SU-DHL-6 (cell line): Measurements from ENCODE around the gene C3orf22.

Experiments
- H2AFZ ChIP-seq: fragments of 200-600 bp; sonication (generic); 2 replicates; pipeline ENCODE4 v1.6.1; 2014; ENCODE audit warnings: low read depth, mild to moderate bottlenecking, moderate library complexity, mixed read lengths, antibody characterized with exemption, low read length; ENCODE audit not compliant: severe bottlenecking
- H3F3A ChIP-seq: fragments of 200-600 bp; shearing (Covaris generic); 2 replicates; pipeline ENCODE4 v1.6.0; 2016; ENCODE audit warnings: antibody characterized with exemption, mild to moderate bottlenecking; ENCODE audit not compliant: insufficient read depth
- H3K27ac ChIP-seq: fragments of 200-600 bp; sonication (generic); 2 replicates; pipeline ENCODE4 v1.5.1; 2016; ENCODE audit warnings: low read depth, mild to moderate bottlenecking, low read length, moderate library complexity, mixed read lengths
- H3K27me3 ChIP-seq: fragments of 200-600 bp; sonication (generic), shearing (Covaris generic); 2 replicates; pipeline ENCODE4 v1.6.0; 2014; ENCODE audit warnings: mild to moderate bottlenecking, low read length
- H3K36me3 ChIP-seq: fragments of 200-600 bp; sonication (generic); 2 replicates; pipeline ENCODE4 v1.6.1; 2014; ENCODE audit warnings: mild to moderate bottlenecking, low read length, mixed read lengths
- H3K4me2 ChIP-seq: fragments of 300-600, 200-600 bp; shearing (Covaris generic), sonication (generic); 2 replicates; pipeline ENCODE4 v1.6.0; 2014; ENCODE audit warnings: low read length, low read depth, mild to moderate bottlenecking; ENCODE audit not compliant: poor library complexity, severe bottlenecking
- H3K4me3 ChIP-seq: fragments of 200-600 bp; sonication (generic); 2 replicates; pipeline ENCODE4 v1.5.1; 2014; ENCODE audit warnings: antibody characterized with exemption, low read length, mild to moderate bottlenecking, mixed read lengths; ENCODE audit not compliant: insufficient read depth, poor library complexity, severe bottlenecking
- H3K79me2 ChIP-seq: fragments of 200-600 bp; sonication (generic); 2 replicates; pipeline ENCODE4 v1.6.1; 2014; ENCODE audit warnings: mild to moderate bottlenecking, low read length, moderate library complexity; ENCODE audit not compliant: insufficient read depth
- H3K9ac ChIP-seq: fragments of 200-600 bp; sonication (generic); 2 replicates; pipeline ENCODE4 v1.7.0; 2014; ENCODE audit warnings: mild to moderate bottlenecking, low read length
- H3K9me2 ChIP-seq: fragments of 200-600 bp; sonication (generic); replicated peaks from 2 replicates; pipeline ENCODE4 v1.6.1; 2014; ENCODE audit warnings: low read length; ENCODE audit not compliant: insufficient read depth
- H3K9me3 ChIP-seq: fragments of 200-600 bp; sonication (generic); 2 replicates; pipeline ENCODE4 v1.6.1; 2014; ENCODE audit warnings: low read length, mixed read lengths; ENCODE audit not compliant: insufficient read depth
- H4K20me1 ChIP-seq: fragments of 200-600 bp; sonication (generic); 2 replicates; pipeline ENCODE4 v1.6.1; 2014; ENCODE audit warnings: low read depth, mild to moderate bottlenecking, antibody characterized with exemption, low read length, moderate library complexity, mixed read lengths
- CTCF ChIP-seq: fragments of 200-600 bp; sonication (generic); IDR thresholded peaks from one replicate; pipeline ENCODE4 v1.5.1; 2017; ENCODE audit warnings: antibody characterized with exemption, mild to moderate bottlenecking, low read length, moderate library complexity; ENCODE audit not compliant: insufficient read depth, poor library complexity, severe bottlenecking
- EZH2phosphoT487 ChIP-seq: fragments of 200-600 bp; sonication (generic), shearing (Covaris generic); conservative IDR thresholded peaks from 2 replicates; pipeline ENCODE4 v1.6.1; 2018; ENCODE audit warnings: mild to moderate bottlenecking, antibody characterized with exemption, low read length, moderate library complexity, mixed read lengths

C3orf22 gene

DNA sequence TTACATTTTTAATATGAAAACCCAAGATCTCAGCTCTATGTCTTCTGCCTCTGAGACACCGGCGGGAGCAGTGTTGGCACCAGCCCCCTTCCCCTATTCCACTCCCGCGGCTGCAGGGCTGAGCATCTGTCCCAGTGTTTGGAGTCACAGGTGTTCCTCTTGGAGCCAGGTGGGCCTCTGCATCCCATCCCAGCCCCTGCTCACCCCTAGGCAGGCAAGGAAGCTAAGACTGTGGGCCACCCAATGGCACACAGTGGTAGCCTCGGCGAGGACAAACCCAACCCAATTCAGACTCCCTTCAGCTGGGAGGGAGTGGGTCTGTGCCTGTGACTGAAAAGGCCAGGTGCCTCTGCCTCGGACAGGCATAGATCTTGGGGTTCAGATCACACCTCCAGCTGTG lies 31.7 kb downstream of the C3orf22 start:
- Histone ChIP-seq H3K9me3 (no peaks in the 10 kb centered on the region), H3K4me3 (no peak overlapping the region), H3K36me3 (no peaks in the 10 kb centered on the region), H3K9me2 (no peaks in the 10 kb centered on the region), H3K79me2 (no peaks in the 10 kb centered on the region), H3F3A (no peaks in the 10 kb centered on the region), H4K20me1 (no peaks in the 10 kb centered on the region), H3K4me2 (no peak overlapping the region), H2AFZ (no peak overlapping the region), H3K27ac (no peak overlapping the region), H3K27me3 (no peaks in the 10 kb centered on the region), H3K9ac (no peak overlapping the region)
- no peak for TF ChIP-seq CTCF
- no peak for TF ChIP-seq EZH2phosphoT487

- no peaks in the 10 kb centered on the region for H3K9me2 ChIP-seq
- no peaks in the 10 kb centered on the region for H3K79me2 ChIP-seq
- no peaks in the 10 kb centered on the region for H3K36me3 ChIP-seq
- no peaks in the 10 kb centered on the region for H3F3A ChIP-seq
- no peak overlapping the region for H3K9ac ChIP-seq
- H3K4me2 ChIP-seq: no peak overlapping the region
- no peak for TF ChIP-seq CTCF
- TF ChIP-seq EZH2phosphoT487: no peak
- H3K4me3 ChIP-seq: no peak overlapping the region
- no peaks in the 10 kb centered on the region for H4K20me1 ChIP-seq
- no peak overlapping the region for H2AFZ ChIP-seq
- H3K27me3 ChIP-seq: no peaks in the 10 kb centered on the region
- H3K9me3 ChIP-seq: no peaks in the 10 kb centered on the region
- no peak overlapping the region for H3K27ac ChIP-seq
These were observed 32.1 kb downstream of the C3orf22 start for GRCh38 chr3:126526668-126527005.

- no peaks in the 10 kb centered on the region for H3F3A ChIP-seq
- no peak overlapping the region for H3K4me2 ChIP-seq
- H4K20me1 ChIP-seq: no peaks in the 10 kb centered on the region
- no peaks in the 10 kb centered on the region for H3K36me3 ChIP-seq
- H3K79me2 ChIP-seq: no peaks in the 10 kb centered on the region
- H3K9me3 ChIP-seq: no peaks in the 10 kb centered on the region
- H3K27me3 ChIP-seq: no peaks in the 10 kb centered on the region
- no peak overlapping the region for H3K4me3 ChIP-seq
- no peak overlapping the region for H2AFZ ChIP-seq
- H3K9ac ChIP-seq: no peak overlapping the region
- H3K9me2 ChIP-seq: no peaks in the 10 kb centered on the region
- no peak overlapping the region for H3K27ac ChIP-seq
- TF ChIP-seq EZH2phosphoT487 (no peak), CTCF (no peak)
These were observed 32.7 kb downstream of the C3orf22 start for GRCh38 chr3:126525853-126526667.
